Progenitor cell of endocrine pancreas (in vitro differentiated cells): ENCODE data around the gene PPP1R13L. TPM values are rescaled to one million over a fixed set of nuclear protein-coding genes. Genes with fewer than 3 reads are reported as not detected.

Experiments
- DNase-seq: peaks from one replicate; pipeline ENCODE4 v3.0.0; 2021; ENCODE audit warnings: low spot score; ENCODE audit not compliant: unreplicated experiment
- H3K27ac Mint-ChIP-seq: 2 replicates; pipeline ENCODE4 v1.8.0; 2021; ENCODE audit warnings: mild to moderate bottlenecking, moderate library complexity, mixed read lengths
- H3K27me3 Mint-ChIP-seq: 2 replicates; pipeline ENCODE4 v1.8.0; 2021; ENCODE audit warnings: mixed read lengths
- H3K36me3 Mint-ChIP-seq: 2 replicates; pipeline ENCODE4 v1.8.0; 2022; ENCODE audit warnings: mixed read lengths; ENCODE audit not compliant: insufficient read depth
- H3K4me1 Mint-ChIP-seq: 2 replicates; pipeline ENCODE4 v1.8.0; 2021; ENCODE audit warnings: low read depth, mixed read lengths
- H3K4me3 Mint-ChIP-seq: 2 replicates; pipeline ENCODE4 v1.8.0; 2021; ENCODE audit warnings: low read depth, mild to moderate bottlenecking, moderate library complexity, mixed read lengths
- H3K9me3 Mint-ChIP-seq: 2 replicates; pipeline ENCODE4 v1.8.0; 2021; ENCODE audit warnings: low read depth, mixed read lengths
- CTCF ChIP-seq: fragments of 200-600 bp; sonication (generic); IDR thresholded peaks from one replicate; pipeline ENCODE4 v1.5.0; 2021; ENCODE audit warnings: antibody characterized with exemption, mild to moderate bottlenecking; ENCODE audit not compliant: unreplicated experiment
- total RNA-seq: library from RNA; stranded (reverse); gene quantifications from 2 replicates; pipeline ENCODE4 v1.2.1, GENCODE V29; 2021

Gene PPP1R13L
- total RNA-seq, 1 donor from 2014 or later: 27.2 TPM

GRCh38 chr19:45346449-45346848 is 58.4 kb downstream of the PPP1R13L start:
- peaks cover 2% of the 10 kb centered on the region for H3K4me1 Mint-ChIP-seq

GRCh38 chr19:45345506-45345860 is 59.4 kb downstream of the PPP1R13L start:
- Mint-ChIP-seq H3K4me1 (peaks cover 2% of the 10 kb centered on the region), H3K4me3 (no peak overlapping the region), H3K27me3 (peaks cover 21% of the 10 kb centered on the region), H3K27ac (no peak overlapping the region), H3K36me3 (no peaks in the 10 kb centered on the region), H3K9me3 (no peaks in the 10 kb centered on the region)
- DNase-seq: no peak
- no peak for TF ChIP-seq CTCF

More at GRCh38 chr19:45346449-45346848, 58.4 kb downstream of the PPP1R13L start:
- Mint-ChIP-seq H3K27ac (no peak overlapping the region), H3K36me3 (peaks cover 1% of the 10 kb centered on the region), H3K27me3 (peaks cover 21% of the 10 kb centered on the region), H3K9me3 (no peaks in the 10 kb centered on the region), H3K4me3 (no peak overlapping the region)
- DNase-seq: no peak
- TF ChIP-seq CTCF: no peak

- Mint-ChIP-seq H3K36me3 (no peaks in the 10 kb centered on the region), H3K27me3 (peaks cover 26% of the 10 kb centered on the region), H3K9me3 (no peaks in the 10 kb centered on the region), H3K27ac (no peak overlapping the region), H3K4me3 (no peak overlapping the region), H3K4me1 (peaks cover 3% of the 10 kb centered on the region)
- no peak for DNase-seq
- no peak for TF ChIP-seq CTCF
Measured at GRCh38 chr19:45344621-45345505, 60.0 kb downstream of the PPP1R13L start.

- DNase-seq: no peak
- H3K4me3 Mint-ChIP-seq: no peak overlapping the region
- TF ChIP-seq CTCF: no peak
Measured at GRCh38 chr19:45342911-45343310, 62.0 kb downstream of the PPP1R13L start.

GRCh38 chr19:45340899-45341453 is 63.9 kb downstream of the PPP1R13L start:
- TF ChIP-seq CTCF: no peak

More at GRCh38 chr19:45342911-45343310, 62.0 kb downstream of the PPP1R13L start:
- no peak overlapping the region for H3K27ac Mint-ChIP-seq
- H3K4me1 Mint-ChIP-seq: peaks cover 3% of the 10 kb centered on the region
- H3K27me3 Mint-ChIP-seq: peaks cover 34% of the 10 kb centered on the region
- H3K36me3 Mint-ChIP-seq: no peaks in the 10 kb centered on the region
- no peaks in the 10 kb centered on the region for H3K9me3 Mint-ChIP-seq

More at GRCh38 chr19:45340899-45341453, 63.9 kb downstream of the PPP1R13L start:
- no peaks in the 10 kb centered on the region for H3K36me3 Mint-ChIP-seq
- H3K4me3 Mint-ChIP-seq: no peak overlapping the region
- peaks cover 34% of the 10 kb centered on the region for H3K27me3 Mint-ChIP-seq
- no peak overlapping the region for H3K27ac Mint-ChIP-seq
- peaks cover 3% of the 10 kb centered on the region for H3K4me1 Mint-ChIP-seq
- DNase-seq: no peak
- no peaks in the 10 kb centered on the region for H3K9me3 Mint-ChIP-seq
